NCI-H82 (cell line): ENCODE results near the gene HIPK2.

ENCODE experiments used
- DNase-seq: peaks from one replicate; lab custom pipeline; 2025; lab: John Stamatoyannopoulos, UW

HIPK2 gene

DNA sequence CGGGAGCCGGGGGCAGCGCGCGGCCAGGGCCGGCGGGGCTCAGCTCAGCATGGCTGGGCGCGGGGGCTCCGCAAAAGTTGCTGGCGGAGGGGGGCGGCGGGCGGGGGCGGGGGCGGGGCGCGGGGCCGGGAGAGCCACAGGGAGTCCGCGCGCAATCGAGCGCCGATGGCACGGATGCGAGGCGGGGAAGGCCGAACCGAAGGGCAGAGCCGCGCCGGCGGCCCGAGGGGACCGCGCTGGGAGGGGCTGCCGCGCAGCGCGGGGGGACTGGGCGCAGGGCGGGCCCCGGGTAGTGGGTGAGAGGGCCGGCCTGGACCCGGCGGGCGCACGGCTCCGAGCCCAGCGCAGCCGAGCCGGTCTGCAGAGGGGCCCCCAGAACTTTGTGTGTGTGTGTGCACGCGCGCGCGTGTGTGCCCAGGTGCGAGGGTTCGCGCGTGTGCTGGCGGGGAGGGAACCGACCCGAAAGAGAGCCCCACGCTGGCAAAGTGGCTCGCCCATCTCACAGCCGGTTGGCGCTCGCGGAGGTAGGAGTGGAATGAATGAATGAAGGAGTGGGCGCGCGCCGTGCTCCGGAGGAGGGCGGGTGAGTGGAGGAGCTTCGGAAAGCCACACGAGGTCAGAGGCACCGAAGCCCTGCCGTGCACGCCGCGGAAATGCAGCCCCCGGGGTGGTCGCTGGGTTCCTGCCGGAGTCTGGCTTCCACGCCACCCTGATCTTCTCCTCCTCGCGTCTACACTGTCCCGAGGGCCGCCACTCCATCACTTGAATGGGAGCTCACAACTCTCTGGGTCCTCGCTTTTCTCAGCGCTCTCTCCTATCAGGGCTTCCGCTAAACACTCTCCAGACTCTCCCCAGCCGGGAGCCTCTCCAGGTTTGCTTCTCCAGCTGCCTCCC is at the start of gene HIPK2:
TSS of gene HIPK2 (minus strand) at position 51 of the 894 bp plus-strand sequence. CDS start 375 bp downstream, outside the sequence.
- DNase-seq = peak; percentile 90

DNA sequence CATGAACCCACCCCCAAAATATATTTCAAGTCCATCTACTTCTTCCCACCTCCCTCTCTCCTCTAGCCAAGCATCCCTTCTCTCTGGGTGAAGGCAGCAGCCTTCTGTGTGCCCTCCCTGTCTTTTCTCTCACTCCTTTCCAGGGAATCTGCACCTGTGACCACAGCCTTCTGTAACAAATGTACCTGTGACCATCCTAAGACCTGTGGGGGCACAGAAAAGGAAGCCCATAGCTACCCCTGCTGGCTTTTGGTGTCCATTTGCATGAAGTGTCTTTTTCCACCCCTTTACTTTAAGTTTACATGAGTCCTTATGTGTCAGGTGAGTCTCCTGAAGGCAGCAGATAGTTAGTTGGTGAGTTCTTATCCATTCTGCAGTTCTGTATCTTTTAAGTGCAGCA is 49.2 kb upstream of the HIPK2 start:
- no peak for DNase-seq

DNA sequence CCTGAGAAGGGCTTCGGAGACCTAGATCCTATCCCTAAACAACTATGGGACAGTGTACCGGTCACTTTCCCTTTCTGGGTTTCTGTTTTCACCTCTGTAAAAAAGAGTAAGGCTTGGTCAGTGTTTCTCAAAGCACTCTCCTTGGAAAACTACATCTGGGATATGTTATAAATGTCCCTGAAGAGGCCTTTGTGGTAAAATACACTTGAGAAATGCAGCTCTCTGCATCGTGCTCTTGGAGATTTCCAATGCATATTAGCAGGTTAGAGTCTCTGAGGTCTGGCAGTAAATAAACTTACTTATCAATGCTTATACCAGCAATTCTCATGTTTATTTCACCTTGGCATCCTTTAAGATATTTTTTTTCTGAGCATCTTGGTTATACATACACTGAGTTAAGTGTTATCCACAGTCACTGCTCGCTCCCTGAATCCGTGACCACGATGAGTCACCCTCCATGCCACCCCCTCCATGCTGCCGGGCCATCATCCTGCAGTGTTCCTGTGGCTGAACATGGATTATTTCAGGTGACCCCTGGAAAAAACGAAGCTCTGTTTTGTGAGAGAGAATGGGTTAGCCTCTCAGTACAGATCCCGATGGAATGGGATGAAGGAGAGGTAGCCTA is 48.0 kb upstream of the HIPK2 start:
- no peak for DNase-seq

DNA sequence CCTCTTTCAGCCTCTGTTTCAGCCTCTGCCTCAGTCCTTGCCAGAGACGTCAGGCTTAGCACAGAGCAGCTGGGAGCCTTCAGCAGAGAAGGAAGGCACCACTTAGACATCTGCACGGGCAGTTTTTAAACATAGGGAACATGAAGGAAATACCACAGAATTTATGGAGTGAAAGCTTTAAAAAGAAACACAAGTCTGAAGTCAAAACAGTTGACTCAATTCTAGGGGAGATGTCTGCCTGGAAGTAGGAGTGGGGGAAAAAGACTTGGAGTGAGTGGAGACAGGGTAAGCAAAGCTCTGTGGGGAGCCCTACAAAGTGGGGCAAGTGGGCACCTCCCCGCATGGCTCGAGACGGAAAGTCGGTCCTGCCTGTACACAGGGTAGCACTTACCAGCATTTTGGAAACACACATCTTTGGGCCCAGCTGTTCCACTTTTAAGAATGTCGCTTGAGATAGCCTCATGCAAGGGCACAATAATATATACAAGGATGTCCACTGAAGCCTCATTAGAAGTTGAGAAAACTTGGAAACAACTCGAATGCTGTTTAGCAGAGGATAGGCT is 46.2 kb upstream of the HIPK2 start:
- no peak for DNase-seq

DNA sequence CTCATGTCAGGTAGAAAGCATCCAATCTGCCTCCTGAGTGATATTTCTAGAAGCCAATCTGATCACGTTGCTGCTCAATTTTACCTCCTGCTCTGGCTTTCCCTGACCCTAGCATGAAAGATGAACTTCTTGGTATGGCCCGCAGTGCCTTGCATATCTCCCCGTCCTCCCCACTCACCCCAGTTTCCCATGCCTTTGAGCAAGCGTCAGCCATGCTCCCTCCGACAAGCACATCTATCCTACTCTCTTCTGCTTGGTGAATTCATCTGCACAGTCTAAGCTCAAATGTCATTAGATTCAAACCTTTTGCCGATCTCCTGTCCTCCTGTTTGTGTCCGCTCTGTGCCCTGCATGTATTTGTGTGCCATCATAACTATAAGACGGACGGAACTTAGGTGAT is 45.1 kb upstream of the HIPK2 start:
- DNase-seq = no peak

DNA sequence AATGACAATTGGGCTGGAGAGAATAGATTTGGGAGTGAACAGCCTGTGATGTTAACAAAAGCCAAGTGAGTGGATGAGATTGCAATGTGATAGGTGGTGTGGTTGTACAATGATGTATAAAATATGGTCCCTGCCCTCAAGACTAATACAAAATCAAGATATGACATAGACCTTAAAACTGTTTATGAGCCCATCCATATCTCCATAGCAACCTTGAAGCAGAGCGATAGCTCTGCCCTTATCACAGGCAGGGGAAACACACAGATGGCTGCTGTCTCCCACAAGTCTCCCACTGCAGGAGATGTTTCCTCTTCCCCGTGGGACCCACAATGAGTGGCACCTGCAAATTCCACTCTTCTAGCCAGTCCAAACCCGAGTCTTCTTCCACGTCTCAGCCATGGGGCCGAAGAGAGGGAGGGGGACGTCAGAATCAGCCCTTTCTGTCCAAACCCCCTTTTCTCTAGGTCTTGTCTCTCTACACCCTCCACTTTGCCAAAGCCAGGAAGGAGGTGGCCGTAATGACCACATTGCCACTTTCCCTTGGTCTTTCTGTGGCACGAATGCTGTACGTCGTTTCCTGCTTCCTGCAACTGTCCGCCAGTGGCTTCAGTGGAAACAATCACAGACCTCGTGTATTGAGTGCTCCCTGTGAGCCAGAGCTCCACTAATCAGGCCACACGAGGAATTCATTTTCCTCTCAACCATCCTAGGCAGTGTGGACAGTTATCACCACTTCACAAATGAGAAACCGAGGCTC is 43.7 kb upstream of the HIPK2 start:
- DNase-seq = no peak

DNA sequence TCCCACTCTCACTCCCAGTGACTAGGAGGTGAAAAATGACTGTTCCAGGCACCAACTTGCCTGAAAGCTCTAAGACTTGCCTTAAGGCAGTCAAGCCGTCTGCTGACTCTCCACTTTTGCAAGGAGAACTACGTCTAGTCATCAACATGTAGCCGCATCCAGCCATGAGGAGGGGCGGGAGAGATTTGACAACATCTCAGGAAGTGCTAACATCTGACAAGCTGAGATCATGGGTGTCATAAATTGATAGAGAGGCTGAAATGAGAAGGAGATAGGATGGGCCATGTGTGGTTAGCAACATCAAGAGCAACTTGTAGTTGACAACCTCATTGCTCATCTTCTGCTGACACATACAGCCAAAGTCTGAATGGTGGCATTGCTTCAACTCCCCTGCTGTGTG is 42.3 kb upstream of the HIPK2 start:
- no peak for DNase-seq

DNA sequence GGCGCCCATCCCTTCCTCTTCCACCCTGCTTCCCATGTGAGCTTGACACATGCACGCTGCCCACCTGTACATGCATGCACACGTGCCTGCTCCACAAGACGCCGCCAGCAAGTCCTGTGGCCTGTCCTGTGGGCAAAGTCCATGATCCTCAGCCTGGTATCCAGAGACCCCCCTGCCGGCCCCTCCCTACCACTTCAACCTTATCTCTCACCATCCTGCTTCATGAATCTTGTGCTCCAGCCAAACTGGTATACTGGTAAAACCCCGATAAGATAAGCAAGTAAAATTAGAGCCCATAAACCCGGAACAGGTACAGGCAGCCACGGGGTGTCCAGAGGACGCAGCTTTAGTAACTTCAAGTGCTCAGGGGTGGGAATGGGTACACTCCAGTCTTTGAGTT is 39.5 kb upstream of the HIPK2 start:
- no peak for DNase-seq

DNA sequence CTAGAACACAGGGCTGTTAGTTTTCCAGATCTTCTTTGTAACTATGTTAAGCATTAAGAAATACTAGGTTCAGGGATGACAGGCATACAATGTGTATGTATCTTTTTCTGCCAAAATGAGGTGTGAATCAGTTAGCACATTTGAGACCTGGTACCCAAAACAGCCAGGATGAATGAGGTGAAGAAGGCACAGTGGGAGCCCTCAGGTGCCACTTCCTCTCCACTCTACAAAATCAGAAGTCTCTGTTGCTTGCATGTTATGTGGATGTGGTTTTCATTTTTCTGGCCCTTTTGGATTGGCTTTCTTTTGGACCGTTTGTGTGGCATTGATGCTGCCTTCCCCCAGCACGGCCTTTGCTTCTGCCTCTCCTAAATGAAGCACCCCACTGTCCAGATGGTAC is 35.9 kb upstream of the HIPK2 start:
- DNase-seq = no peak

DNA sequence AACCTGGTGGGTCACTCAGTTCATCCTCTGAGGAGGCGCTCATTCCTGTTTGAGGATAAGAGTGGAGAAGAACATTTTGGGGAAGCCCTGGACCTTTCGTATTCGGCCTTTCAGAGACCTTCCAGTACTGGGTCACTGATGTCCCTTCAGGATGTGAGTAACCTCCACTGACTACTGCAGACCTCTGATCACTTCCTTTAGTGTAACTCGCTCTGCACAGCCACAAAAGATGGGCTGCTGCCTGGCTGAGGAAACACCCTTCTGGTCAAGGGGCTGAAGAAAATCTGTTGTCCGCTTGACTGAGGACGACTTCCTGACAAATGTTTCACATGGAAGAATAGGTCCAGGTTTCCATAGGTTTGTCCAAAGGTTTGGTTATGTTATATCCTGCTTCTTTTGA is 35.4 kb upstream of the HIPK2 start:
- no peak for DNase-seq

DNA sequence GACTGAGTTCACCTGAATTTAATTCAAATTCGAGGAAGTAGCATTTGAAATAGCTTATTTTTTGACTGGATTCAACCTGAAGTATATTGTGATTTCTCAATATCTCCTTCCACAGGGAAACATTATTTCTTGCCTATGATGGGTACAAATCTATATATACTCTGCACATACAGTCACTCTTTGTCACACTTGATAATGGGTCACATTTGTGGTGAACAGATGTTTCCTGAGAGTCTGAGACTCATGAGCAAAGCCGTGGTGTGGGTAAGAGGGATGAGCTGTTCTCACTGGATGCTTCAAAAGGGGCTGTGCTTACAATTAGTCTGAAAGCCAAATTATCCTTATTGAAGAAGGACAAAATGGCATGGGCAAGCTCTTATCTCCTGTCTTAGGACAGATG is 33.3 kb upstream of the HIPK2 start:
- DNase-seq = peak; percentile 17

DNA sequence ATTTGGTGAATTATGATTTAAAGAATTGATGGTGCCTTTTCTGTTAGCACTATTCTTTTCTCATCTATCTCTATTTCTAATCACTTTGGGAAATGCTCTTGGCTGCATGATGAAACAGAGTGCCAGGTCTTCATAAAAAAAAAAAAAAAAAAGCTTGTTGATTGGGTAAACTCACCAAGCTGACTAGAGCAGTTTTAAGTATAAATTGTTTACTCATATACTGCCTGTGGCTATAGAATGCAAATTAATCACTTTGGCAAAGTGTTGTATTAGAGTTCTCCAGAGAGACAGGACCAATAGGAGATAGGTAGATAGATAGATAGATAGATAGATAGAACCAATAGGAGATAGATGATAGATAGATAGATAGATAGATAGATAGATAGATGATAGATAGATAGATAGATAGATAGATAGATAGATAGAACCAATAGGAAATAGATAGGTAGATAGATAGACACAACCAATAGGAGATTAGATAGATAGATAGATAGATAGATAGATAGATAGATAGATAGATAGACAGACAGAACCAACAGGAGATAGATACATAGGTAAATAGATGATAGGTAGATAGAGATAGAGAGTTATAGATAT is 31.1 kb upstream of the HIPK2 start:
- DNase-seq = no peak

DNA sequence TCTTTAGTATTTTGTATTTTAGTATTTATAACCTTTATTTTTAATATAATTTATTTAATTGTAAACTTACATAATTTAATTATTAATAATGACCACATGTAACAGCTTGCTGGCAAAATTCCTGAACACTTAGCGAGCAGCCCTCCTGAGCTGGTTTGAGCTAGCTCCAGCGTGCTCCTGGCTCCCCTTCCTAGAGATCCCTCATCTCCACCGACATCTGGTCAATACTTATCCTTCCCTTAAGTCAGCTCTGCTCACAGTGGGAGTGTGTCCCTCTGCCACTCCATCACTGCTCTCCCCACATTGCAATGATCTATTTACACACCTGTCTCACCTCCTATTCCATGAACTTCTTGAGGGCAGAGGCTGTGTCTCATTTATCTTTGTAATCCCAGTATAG is 30.6 kb upstream of the HIPK2 start:
- DNase-seq = peak; percentile 38

DNA sequence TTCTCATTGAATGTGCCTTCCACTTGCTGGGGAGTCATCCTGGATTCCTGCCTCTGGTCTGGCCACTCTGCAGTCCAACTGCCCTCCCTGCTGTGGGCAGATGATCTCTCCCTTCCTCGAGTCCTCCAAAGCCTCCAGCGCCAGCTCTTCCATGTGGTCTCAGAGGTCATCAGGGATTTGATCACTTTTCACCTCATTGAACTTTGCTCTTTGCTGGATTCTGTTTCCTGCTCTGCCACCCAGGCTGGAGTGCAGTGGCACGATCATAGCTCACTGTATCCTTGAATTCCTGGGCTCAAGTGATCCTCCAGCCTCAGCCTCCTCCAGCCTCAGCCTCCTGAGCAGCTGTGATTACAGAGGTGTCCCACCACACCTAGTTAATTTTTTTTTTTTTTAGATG is 29.2 kb upstream of the HIPK2 start:
- DNase-seq = no peak

DNA sequence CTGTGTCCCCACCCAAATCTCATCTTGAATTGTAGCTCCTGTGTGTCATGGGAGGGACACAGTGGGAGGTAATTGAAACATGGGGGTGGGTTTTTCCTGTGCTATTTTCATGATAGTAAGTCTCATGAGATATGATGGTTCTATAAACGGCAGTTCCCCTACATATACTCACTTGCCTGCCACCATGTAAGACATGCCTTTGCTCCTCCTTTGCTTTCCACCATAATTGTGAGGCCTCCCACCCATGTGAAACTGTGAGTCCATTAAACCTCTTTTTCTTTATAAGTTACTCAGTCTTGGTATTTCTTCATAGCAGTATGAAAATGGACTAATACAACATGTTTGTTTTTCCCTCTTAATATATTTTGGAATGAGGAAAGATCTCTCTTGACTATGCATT is 26.8 kb upstream of the HIPK2 start:
- no peak for DNase-seq

DNA sequence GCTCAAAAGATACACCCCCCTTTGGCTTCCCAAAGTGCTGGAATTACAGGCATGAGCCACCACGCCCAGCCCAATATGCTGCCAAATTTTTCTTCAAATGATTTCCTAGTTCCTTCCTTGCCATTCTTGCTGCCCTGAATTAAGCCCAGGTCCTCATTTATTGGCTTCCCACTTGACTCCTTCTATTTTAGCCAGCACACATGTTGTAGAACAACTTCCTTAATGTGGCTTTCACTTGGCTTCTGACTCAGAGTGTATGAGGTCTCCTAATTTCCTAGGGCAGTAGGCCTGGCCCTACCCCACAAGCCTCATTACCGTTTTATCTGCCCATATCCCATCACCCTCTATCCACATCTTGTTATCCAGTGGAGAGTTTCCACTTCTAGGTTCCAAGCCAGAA is 21.8 kb upstream of the HIPK2 start:
- DNase-seq = no peak

DNA sequence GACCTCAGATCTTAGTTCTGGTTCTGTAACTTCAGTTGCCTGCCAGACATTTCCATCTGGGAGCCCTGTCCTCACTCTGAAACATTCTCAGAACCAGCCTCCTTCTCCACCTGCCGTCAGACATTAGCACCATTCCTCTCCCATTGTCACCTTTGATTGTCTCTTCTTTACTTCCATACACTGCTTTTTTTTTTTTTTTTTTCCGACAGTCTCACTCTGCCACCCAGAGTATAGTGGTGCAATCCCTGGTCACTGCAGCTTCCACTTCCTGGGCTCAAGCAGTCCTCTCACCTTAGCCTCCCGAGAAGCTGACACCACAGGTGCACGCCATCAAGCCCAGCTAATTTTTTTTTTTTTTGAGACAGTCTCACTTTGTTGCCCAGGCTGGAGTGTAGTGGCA is 21.1 kb upstream of the HIPK2 start:
- DNase-seq = no peak

DNA sequence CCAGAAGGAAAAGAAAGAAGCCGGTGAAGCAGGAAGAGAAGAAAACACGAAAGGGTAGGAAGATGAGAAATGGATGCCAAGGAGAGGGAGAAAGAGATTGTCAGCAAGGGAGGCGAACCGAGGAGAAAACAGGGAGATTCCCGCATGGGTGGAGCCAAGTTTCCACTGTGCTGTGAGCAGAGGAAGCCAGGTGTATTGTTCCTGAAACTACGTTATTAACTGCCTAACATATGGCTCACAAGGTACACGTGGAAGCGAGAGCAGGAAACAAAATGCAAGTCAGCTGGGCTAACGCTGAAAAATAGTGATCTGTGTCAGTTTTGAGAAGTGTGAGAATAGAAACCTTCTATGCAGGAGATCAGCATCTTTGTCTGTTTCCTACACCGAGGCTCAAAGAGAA is 20.4 kb upstream of the HIPK2 start:
- no peak for DNase-seq

DNA sequence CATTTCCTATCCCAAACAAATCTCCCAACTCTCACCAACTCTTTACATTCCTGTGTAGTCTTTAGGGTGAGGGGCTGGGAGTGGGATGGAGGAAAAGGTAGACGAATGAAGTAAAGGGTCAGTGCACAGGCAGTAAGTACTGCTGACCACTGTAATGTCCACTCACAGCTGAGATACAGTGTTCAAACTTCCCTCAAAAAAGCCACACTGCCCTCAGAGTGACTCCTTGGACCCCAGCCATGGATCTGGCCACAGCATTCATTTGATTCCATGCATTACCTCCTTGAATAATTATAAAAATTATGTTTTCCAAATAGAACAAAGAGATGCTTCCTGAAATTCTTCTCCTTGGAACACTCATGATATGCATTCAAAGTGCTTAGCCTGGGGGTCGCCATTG is 19.8 kb upstream of the HIPK2 start:
- DNase-seq = no peak

DNA sequence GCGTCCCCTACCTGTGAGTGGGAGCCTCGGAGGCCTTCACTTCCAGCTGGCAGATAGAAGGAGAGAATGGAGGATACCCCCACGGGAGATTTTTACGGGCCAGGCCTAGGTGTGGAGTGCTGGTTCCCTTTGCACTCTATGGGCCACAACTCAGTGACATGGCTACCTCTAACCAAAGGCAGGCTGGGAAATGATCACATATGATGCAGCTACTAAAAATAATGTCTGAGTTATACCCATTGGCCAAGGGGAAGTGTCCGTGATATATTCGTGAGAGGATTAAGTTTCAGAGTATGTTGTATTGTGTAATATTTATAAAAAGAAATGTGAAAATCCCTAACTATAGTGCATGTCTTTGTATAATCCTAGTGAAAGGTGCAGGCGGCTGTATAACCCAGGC is 13.5 kb upstream of the HIPK2 start:
- no peak for DNase-seq

DNA sequence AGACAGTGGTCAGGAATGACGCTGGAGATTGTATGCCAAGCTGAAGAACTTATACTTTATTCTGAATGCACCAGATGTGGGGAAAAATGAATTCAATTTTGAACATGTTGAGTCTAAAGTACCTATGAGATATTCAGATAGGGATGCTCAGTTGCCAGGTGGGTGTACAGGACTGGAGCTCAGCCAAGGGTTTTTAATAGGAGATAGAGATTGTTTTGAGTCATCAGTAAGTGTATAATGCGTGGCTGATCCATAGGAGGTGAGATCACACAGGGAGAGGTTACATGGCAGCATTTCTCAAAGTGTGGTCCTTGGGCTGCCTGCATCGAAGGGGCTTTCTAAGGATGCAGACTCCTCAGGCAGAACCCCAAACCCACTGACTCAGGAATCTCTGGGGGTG is 6.8 kb upstream of the HIPK2 start:
- DNase-seq = no peak
